ENCODE results near the gene GPR33. TPM values are rescaled to one million over a fixed set of nuclear protein-coding genes. Genes with fewer than 3 reads are reported as not detected.

GPR33 gene
- polyA plus RNA-seq, 2 of the 4 experiments (the other 2 are of a cell fraction), result not detected

GRCh38 chr14:31508135-31508534, 20.3 kb upstream of the GPR33 start:
- H3K4me2 ChIP-seq, result no peak overlapping the region
- TF ChIP-seq HEYL (CRISPR knock-in tag; IDR thresholded peaks at IDR 0.05), result no peak
- TF ChIP-seq ZC3H11A (IDR thresholded peaks at IDR 0.05), result no peak
- TF ChIP-seq POLR2A (IDR thresholded peaks at IDR 0.05; ENCODE audit: low read length), result no peak
- no peak overlapping the region for H3K27ac ChIP-seq
- POLR2A ChIA-PET, result no interaction called here
- 69% methylated on average over 5 of the region's 5 CpGs for WGBS (ENCODE audit: missing lambda C conversion rate)
- DNase-seq (ENCODE audit: low read depth in 1 of 2, low spot score in 1 of 2) (no peak), FAIRE-seq (no peak), ATAC-seq (no peak)
- no peaks in the 10 kb centered on the region for H3K9me3 ChIP-seq
- no peaks in the 10 kb centered on the region for H3K4me1 ChIP-seq
- CTCF ChIA-PET, result interaction anchor here (0.6 to 5.0 kb wide), 2 partner anchors 253 to 746 kb away, joined by 3 to 54 read pairs; no protein-coding TSS in a partner anchor
- H3K4me3 ChIP-seq, result no peak overlapping the region

GRCh38 chr14:31505411-31505810, 17.6 kb upstream of the GPR33 start:
- ChIA-PET CTCF (interaction anchor here (1.0 to 2.2 kb wide), 2 partner anchors 747 to 749 kb away, joined by 4 to 13 read pairs; no protein-coding TSS in a partner anchor), POLR2A (interaction anchor here (1.3 kb wide), 1 partner anchor 85 kb away, joined by 3 read pairs; the partner anchor contains the start of gene HEATR5A)
- Histone ChIP-seq H3K9me3 (no peaks in the 10 kb centered on the region), H3K4me1 (no peaks in the 10 kb centered on the region), H3K27ac (no peak overlapping the region), H3K4me2 (no peak overlapping the region), H3K4me3 (no peak overlapping the region)
- ATAC-seq, result no peak
- FAIRE-seq, result no peak
- TF ChIP-seq HOXA7 (CRISPR knock-in tag; IDR thresholded peaks at IDR 0.05) (no peak), RAD21 (conservative IDR thresholded peaks at IDR 0.05 in 1 of 2, IDR thresholded peaks at IDR 0.05 in 1 of 2) (no peak), HDAC2 (IDR thresholded peaks at IDR 0.05) (no peak)
- no peak for DNase-seq (ENCODE audit: low read depth in 1 of 2, low spot score in 1 of 2)
- WGBS (ENCODE audit: missing lambda C conversion rate), result 75% methylated on average over 1 of the region's 1 CpG

DNA sequence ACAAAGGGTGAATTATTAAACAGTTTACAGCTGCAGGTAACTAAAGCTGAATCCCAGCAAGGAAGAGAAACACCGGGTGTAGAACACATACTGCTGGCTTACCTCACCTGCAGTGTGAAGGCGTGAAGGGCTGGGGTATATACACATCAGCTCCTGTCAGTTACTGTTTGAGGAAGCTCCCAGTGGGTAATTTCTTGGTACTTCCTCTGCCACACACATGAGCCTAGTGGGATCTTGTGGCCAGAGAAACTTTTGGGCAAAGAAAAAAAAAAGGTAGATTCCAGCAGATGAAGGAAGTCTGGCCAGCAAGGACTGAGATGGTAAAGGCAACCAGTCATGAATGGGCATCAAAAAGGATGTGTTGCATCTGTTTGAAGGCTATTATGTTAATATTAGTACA, 14.0 kb upstream of the GPR33 start:
- no peak for TF ChIP-seq ZFP36 (IDR thresholded peaks at IDR 0.05; ENCODE audit: borderline replicate concordance, partially characterized antibody)
- TF ChIP-seq, protein P1, sequence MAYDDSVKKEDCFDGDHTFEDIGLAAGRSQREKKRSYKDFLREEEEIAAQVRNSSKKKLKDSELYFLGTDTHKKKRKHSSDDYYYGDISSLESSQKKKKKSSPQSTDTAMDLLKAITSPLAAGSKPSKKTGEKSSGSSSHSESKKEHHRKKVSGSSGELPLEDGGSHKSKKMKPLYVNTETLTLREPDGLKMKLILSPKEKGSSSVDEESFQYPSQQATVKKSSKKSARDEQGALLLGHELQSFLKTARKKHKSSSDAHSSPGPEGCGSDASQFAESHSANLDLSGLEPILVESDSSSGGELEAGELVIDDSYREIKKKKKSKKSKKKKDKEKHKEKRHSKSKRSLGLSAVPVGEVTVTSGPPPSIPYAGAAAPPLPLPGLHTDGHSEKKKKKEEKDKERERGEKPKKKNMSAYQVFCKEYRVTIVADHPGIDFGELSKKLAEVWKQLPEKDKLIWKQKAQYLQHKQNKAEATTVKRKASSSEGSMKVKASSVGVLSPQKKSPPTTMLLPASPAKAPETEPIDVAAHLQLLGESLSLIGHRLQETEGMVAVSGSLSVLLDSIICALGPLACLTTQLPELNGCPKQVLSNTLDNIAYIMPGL (CRISPR knock-in tag; IDR thresholded peaks at IDR 0.05; ENCODE audit: borderline replicate concordance), result no peak
- no peak overlapping the region for H3K4me2 ChIP-seq
- DNase-seq (ENCODE audit: low read depth in 1 of 2, low spot score in 1 of 2) (no peak), ATAC-seq (no peak), FAIRE-seq (no peak)
- H3K27ac ChIP-seq, result no peak overlapping the region
- ChIA-PET CTCF (interaction anchor here (1.4 to 1.5 kb wide), 2 partner anchors 8 to 10 kb away, joined by 4 to 7 read pairs; no protein-coding TSS in a partner anchor), POLR2A (no interaction called here)
- 59% methylated on average over 2 of the region's 2 CpGs for WGBS (ENCODE audit: missing lambda C conversion rate)
- H3K9me3 ChIP-seq, result no peaks in the 10 kb centered on the region
- H3K4me3 ChIP-seq, result no peak overlapping the region
- H3K4me1 ChIP-seq, result no peaks in the 10 kb centered on the region

DNA sequence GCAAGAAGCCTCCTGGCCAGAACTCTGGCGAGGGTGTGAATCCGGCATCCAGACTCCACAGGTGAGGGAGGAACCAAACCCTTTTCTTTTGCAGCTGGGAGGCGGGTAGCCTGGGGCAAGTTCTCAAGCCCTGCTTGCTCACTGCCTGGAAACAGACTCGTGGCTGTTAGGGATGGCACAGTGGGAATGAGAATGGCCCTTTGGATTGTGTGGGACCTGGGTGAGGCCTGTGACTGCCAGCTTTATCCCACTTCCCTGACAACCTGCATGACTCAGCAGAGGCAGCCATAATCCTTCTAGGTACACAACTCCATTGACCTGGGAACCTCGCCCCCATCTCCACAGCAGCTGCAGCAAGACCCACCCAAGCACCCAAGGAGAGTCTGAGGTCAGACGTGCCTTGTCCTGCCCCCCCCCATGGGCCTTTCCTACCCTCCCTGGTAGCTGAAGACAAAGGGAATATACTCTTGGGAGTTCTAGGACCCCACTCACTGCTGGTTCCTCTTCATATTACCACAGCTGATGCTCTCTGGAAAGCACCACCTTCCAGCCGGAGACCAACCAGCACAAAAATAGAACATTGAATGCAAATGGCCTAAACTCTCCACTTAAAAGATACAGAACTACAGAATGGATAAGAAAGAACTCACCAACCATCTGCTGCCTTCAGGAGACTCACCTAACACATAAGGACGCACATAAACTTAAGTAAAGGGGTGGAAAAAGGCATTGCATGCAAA, 5.1 kb upstream of the GPR33 start:
- Histone ChIP-seq H3K4me2 (no peak overlapping the region), H3K27ac (peak overlapping the region in 1 of 2 experiments; percentile 58; a peak in 3 of 6 replicates), H3K9me3 (no peaks in the 10 kb centered on the region), H3K4me1 (no peaks in the 10 kb centered on the region), H3K4me3 (no peak overlapping the region)
- FAIRE-seq (no peak), DNase-seq (ENCODE audit: low read depth in 1 of 2, low spot score in 1 of 2) (peak in 1 of 2 experiments; percentile 7), ATAC-seq (no peak)
- CTCF ChIA-PET, result interaction anchor here (1.0 to 1.4 kb wide), 4 partner anchors 18 to 1067 kb away, joined by 3 to 5 read pairs (median 3); no protein-coding TSS in a partner anchor
- WGBS (ENCODE audit: missing lambda C conversion rate), result 75% methylated on average over 8 of the region's 8 CpGs
- POLR2A ChIA-PET, result no interaction called here
- TF ChIP-seq MAFK (IDR thresholded peaks at IDR 0.05; ENCODE audit: partially characterized antibody), result peak; percentile 41
- TF ChIP-seq MYC (IDR thresholded peaks at IDR 0.05; ENCODE audit: borderline replicate concordance, low read length), result no peak

DNA sequence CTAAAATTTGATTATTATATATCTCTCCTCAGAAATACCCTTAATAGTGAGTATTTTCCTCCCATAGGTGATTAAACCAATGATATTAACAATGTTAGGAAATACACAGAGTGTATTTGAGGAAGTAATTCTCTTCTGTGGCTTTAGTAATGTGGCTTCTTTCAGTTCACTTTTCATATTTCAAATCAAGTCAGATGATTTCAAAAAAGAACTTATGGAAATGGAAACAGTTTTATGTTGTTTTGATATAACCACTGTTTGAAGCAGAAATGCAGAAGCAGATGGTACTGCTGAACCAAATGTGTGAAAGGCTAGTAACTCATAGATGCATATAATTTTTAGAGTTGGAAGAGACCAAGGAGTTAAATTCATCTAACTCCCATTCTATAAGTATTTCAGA, 1.9 kb upstream of the GPR33 start:
- Histone ChIP-seq H3K4me2 (no peak overlapping the region), H3K27ac (no peak overlapping the region), H3K4me1 (no peaks in the 10 kb centered on the region), H3K9me3 (no peaks in the 10 kb centered on the region), H3K4me3 (no peak overlapping the region)
- DNase-seq (ENCODE audit: low read depth in 1 of 2, low spot score in 1 of 2) (no peak), ATAC-seq (no peak), FAIRE-seq (peak; percentile 18)
- CTCF ChIA-PET, result interaction anchor here (1.5 kb wide), 1 partner anchor 765 kb away, joined by 3 read pairs; no protein-coding TSS in a partner anchor
- POLR2A ChIA-PET, result no interaction called here
- no peak for TF ChIP-seq EHF (CRISPR knock-in tag; IDR thresholded peaks at IDR 0.05)
- TF ChIP-seq HOXA7 (CRISPR knock-in tag; IDR thresholded peaks at IDR 0.05), result no peak
- TF ChIP-seq, protein P2, sequence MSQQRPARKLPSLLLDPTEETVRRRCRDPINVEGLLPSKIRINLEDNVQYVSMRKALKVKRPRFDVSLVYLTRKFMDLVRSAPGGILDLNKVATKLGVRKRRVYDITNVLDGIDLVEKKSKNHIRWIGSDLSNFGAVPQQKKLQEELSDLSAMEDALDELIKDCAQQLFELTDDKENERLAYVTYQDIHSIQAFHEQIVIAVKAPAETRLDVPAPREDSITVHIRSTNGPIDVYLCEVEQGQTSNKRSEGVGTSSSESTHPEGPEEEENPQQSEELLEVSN (IDR thresholded peaks at IDR 0.05; ENCODE audit: borderline replicate concordance, low read depth), result no peak
- TF ChIP-seq, protein P3, sequence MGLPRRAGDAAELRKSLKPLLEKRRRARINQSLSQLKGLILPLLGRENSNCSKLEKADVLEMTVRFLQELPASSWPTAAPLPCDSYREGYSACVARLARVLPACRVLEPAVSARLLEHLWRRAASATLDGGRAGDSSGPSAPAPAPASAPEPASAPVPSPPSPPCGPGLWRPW (IDR thresholded peaks at IDR 0.05), result no peak
- no peak for TF ChIP-seq RFX5 (IDR thresholded peaks at IDR 0.05)
- no peak for TF ChIP-seq TP53 (CRISPR knock-in tag; IDR thresholded peaks at IDR 0.05)
- TF ChIP-seq BCL3 (IDR thresholded peaks at IDR 0.05), result no peak
- TF ChIP-seq MAZ (IDR thresholded peaks at IDR 0.05; ENCODE audit: borderline replicate concordance, low read depth, low read length), result no peak
- no peak for TF ChIP-seq KDM5A (IDR thresholded peaks at IDR 0.05)
